Measurements from ENCODE around the gene KRT4.

Gene KRT4

GRCh38 chr12:52836491-52837412 lies 22.8 kb upstream of the KRT4 start:
- DNase-seq (ENCODE audit: low read depth in 1 of 2, low spot score in 1 of 2): no peak

GRCh38 chr12:52836042-52836466 lies 22.1 kb upstream of the KRT4 start:
- DNase-seq (ENCODE audit: low read depth in 1 of 2, low spot score in 1 of 2): peak in 1 of 2 donors; percentile 9

DNA sequence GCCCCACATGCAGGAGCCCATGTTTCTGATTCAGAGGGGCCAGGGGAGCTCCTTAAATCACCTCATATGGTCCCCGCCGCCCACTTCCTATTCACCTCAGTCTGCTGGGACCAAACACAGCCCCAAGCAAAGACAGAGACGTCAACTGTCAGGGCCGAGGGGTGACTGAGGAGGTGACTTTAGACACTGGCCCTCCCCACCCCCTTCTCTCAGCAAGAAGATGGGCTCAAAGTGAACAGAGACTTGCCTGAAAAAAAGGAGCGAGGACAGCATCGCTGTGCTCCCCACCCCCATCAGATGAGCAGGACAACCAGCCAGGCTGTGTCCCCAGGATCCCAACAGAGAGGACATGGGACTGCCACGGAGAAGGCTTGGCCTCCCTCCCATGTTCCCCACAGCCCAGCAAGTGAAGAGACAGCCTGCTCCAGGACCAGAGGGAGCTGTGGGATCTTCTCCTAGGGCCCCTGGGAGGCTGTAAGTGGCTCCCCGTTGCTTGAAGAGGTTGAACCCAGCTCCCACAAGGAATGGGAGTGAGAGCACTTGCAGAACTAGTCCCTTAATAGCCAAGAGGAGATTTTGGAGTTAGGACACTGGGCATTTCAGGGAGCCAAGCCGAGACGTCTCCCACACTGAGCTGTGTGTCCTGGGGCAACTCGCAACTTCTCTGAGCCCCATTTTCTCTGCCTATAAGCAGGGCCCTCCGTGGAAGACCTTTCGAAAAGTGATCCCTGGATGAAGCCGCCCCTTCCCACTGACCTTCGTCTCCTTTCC lies 21.5 kb upstream of the KRT4 start:
- DNase-seq (ENCODE audit: low read depth in 1 of 2, low spot score in 1 of 2): no peak

DNA sequence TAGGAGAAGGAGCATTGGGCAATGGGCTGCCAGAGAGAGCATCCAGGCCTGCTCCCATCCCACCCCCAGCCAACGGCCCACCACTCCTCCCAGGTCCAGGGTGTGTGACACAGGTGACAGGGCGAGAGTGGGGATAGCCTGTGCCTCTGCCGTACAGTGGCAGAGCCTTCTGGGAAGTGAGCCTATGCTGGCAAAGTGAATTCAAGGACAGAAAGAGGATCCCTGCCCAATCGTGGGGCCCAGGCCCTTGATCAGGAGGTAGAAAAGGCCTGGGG lies 20.7 kb upstream of the KRT4 start:
- DNase-seq (ENCODE audit: low read depth in 1 of 2, low spot score in 1 of 2): no peak

- no peak for DNase-seq (ENCODE audit: low read depth in 1 of 2, low spot score in 1 of 2)
Observed at GRCh38 chr12:52833922-52834726, 20.2 kb upstream of the KRT4 start, which contains the start of gene KRT79. TSS of gene KRT79 (minus strand) at chr12:52834311. CDS start at chr12:52834260, 51 bp downstream.

- no peak for DNase-seq (ENCODE audit: low read depth in 1 of 2, low spot score in 1 of 2)
Observed at GRCh38 chr12:52832985-52833905, 19.3 kb upstream of the KRT4 start.

GRCh38 chr12:52832451-52832850 lies 18.5 kb upstream of the KRT4 start:
- no peak for DNase-seq (ENCODE audit: low read depth in 1 of 2, low spot score in 1 of 2)

DNA sequence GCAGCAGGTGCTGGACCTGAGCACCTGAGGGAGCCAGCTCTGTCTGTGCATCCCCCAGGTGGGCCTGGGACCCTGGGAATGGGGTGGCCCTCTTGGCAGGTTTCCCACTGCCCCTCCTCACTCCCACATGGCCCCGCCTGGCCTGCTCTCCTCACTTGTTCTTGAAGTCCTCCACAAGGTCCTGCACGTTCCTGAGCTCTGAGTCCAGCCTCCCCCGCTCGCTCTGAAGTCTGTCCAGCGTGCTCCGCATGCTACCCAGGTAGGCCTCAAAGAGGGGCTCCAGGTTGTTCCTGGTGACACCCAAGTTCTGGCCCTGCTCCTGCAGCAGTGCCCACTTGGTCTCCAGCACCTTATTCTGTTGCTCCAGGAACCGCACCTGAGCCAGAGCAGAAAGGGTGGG lies 17.3 kb upstream of the KRT4 start:
- DNase-seq (ENCODE audit: low read depth in 1 of 2, low spot score in 1 of 2): no peak

- no peak for DNase-seq (ENCODE audit: low read depth in 1 of 2, low spot score in 1 of 2)
Observed at GRCh38 chr12:52829986-52830770, 16.3 kb upstream of the KRT4 start.

GRCh38 chr12:52828591-52829021 lies 14.7 kb upstream of the KRT4 start:
- DNase-seq (ENCODE audit: low read depth in 1 of 2, low spot score in 1 of 2): no peak

GRCh38 chr12:52828156-52828555 lies 14.2 kb upstream of the KRT4 start:
- DNase-seq (ENCODE audit: low read depth in 1 of 2, low spot score in 1 of 2): no peak

GRCh38 chr12:52827499-52828090 lies 13.7 kb upstream of the KRT4 start:
- no peak for DNase-seq (ENCODE audit: low read depth in 1 of 2, low spot score in 1 of 2)

- no peak for DNase-seq (ENCODE audit: low read depth in 1 of 2, low spot score in 1 of 2)
Observed at GRCh38 chr12:52826611-52827498, 12.9 kb upstream of the KRT4 start.

GRCh38 chr12:52825961-52826360 lies 12.0 kb upstream of the KRT4 start:
- no peak for DNase-seq (ENCODE audit: low read depth in 1 of 2, low spot score in 1 of 2)

DNA sequence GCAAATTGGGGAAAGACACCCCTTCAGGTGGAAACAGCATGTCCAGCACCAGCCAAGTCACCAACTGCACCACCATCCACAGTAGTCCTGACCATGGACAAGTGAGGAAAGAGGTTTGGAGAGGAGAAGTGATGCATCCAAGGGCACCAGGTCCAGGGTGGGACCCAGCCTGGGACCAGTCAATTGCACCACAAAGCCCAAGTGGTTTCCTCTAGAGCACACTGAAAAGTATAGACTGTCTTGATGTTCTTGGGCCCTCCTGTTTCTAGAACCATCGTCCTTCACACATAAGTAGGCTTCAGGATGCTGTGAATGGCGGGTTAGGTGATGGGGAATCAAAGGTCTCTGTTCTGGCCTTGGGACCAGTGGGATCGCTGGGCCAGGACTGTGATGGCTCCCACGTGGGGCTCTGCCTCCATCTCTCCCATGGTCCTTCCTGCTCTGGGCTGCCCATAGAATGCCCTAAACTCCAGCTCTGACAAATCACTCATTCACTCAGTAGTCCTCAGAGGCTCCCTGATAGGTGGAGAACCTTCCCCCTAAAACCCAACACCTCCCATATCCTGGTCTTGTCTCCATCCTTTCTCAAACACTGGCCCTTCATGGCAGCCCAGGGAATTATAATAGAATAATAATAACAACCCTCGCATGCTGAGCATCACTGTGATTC lies 11.0 kb upstream of the KRT4 start:
- no peak for DNase-seq (ENCODE audit: low read depth in 1 of 2, low spot score in 1 of 2)

DNA sequence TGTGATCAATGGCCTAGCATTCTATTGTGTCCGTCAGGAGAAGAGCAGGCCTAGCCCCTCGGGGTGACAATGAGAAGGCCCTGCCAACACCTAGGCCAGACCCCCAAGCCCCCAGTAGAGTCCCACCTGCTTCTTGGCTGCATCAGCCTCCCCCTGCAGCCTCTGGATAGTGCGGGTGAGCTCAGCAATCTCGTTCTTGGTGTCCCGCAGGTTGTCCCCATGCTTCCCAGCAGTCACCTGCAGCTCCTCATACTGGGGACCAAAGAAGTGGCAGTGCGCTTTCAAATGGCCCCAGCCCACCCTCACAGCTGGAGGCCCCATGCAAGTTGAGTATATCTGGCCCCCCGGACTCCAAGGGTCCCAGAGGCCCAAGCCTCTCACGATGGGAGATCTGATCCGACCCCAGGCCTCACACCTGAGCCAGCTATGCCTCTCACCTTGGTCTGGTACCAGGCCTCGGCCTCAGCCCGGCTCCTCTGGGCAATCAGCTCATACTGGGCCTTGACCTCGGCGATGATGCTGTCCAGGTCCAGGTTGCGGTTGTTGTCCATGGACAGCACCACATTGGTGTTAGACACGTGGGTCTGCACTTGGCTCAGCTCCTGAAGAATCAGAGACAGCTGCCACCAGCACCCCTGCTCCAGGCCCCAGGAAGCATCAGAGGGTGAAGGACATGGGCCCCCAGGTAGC lies 10.0 kb upstream of the KRT4 start:
- DNase-seq (ENCODE audit: low read depth in 1 of 2, low spot score in 1 of 2): no peak
